ENCODE measurements around the gene FNIP1. TPM values are rescaled to one million over a fixed set of nuclear protein-coding genes. Genes with fewer than 3 reads are reported as not detected.

The FNIP1 gene
- total and polyA plus RNA-seq, 9 of the 15 experiments (the other 6 are each of a cell fraction or from before 2014, with no cell fraction given), result 5.0 to 32.8 (median 18.4) TPM

- no peaks in the 10 kb centered on the region for H3K9me3 ChIP-seq (replicated peaks; ENCODE audit: control insufficient read depth, insufficient read depth, low read depth, low read length)
- peaks cover 20% of the 10 kb centered on the region for H3K36me3 ChIP-seq (ENCODE audit: control insufficient read depth, insufficient read depth, low read length)
- WGBS (ENCODE audit: insufficient coverage, low coverage, missing lambda C conversion rate), result 74% methylated on average over 8 of the region's 8 CpGs
- no peak overlapping the region for H3K4me3 ChIP-seq
- peaks cover 9 to 10% of the 10 kb centered on the region in 2 experiments; a peak in 3 of 5 replicates for H3K4me1 ChIP-seq (replicated peaks in 1 of 2; ENCODE audit: control insufficient read depth in 2 of 2, insufficient read depth in 2 of 2, low read length in 2 of 2)
- H3K9me1 ChIP-seq (ENCODE audit: control insufficient read depth, insufficient read depth, low read length), result peaks cover 3% of the 10 kb centered on the region
- ChIA-PET CTCF (ENCODE audit: low intra/inter-chr PET ratio) (no interaction called here), POLR2A (interaction anchor here (1.0 kb wide), 1 partner anchor 9 kb away, joined by 4 read pairs; no protein-coding TSS in a partner anchor)
- peaks cover 100% of the 10 kb centered on the region for H3K79me2 ChIP-seq (ENCODE audit: control insufficient read depth, insufficient read depth, low read length)
- H4K20me1 ChIP-seq (replicated peaks; ENCODE audit: control insufficient read depth, insufficient read depth, low read length), result no peaks in the 10 kb centered on the region
- BruUV-seq (replicated peaks), result no TSS peak
- in situ Hi-C loops (cut with MboI) (no loop called here), intact Hi-C loops (cut with micrococcal nuclease) (no loop called here)
- H3K27ac ChIP-seq (ENCODE audit: extremely low read depth, low read depth, low read length), result no peak overlapping the region
- no peak overlapping the region for H2AFZ ChIP-seq (ENCODE audit: low read depth, low read length)
- H3K4me2 ChIP-seq (ENCODE audit: insufficient read depth, low read length), result no peak overlapping the region
- TF ChIP-seq KLF16 (IDR thresholded peaks at IDR 0.05), result no peak
- 0 out of 2 replicates have a peak, but pooled peaks have one; percentile 34 for TF ChIP-seq ZNF740 (CRISPR knock-in tag; IDR thresholded peaks at IDR 0.05)
- TF ChIP-seq ZNF740 (tag; IDR thresholded peaks at IDR 0.05), result no peak
- TF ChIP-seq ZNF184 (CRISPR knock-in tag; IDR thresholded peaks at IDR 0.05), result no peak
- DNase-seq (ENCODE audit: extremely low read depth in 1 of 4, low spot score in 3 of 4) (no peak), ATAC-seq (peak; percentile 8; the same call in 2 of the 3 replicates), FAIRE-seq (peak; percentile 26)
- H3K9ac ChIP-seq (ENCODE audit: insufficient read depth in 1 of 2, low read depth in 2 of 2, low read length in 2 of 2), result no peak overlapping the region
- H3K27me3 ChIP-seq (ENCODE audit: control insufficient read depth in 2 of 2, insufficient read depth in 2 of 2, low read length in 2 of 2), result no peaks in the 10 kb centered on the region
These were observed 177.7 kb downstream of the FNIP1 start for GRCh38 chr5:131619102-131619501.

All from K562 (cell line).